ENCODE results near the gene DSC3. TPM values are rescaled to one million over a fixed set of nuclear protein-coding genes. Genes with fewer than 3 reads are reported as not detected.

DSC3 gene
- total RNA-seq, 1 experiment from 2014 or later = 4.5 TPM

- DNase-seq = no peak
- peaks cover 6% of the 10 kb centered on the region for H3K27me3 Mint-ChIP-seq (ENCODE audit: insufficient read depth, unreplicated experiment)
- H3K4me3 Mint-ChIP-seq (ENCODE audit: unreplicated experiment) = no peak overlapping the region
- H3K36me3 Mint-ChIP-seq (ENCODE audit: insufficient read depth, unreplicated experiment) = no peaks in the 10 kb centered on the region
- intact Hi-C loops (cut with micrococcal nuclease; ENCODE audit: unreplicated experiment) = no loop called here
- no peaks in the 10 kb centered on the region for H3K4me1 Mint-ChIP-seq (ENCODE audit: low read depth, unreplicated experiment)
- ChIA-PET CTCF (no interaction called here), POLR2A (no interaction called here)
- H3K36me3 ChIP-seq (ENCODE audit: control insufficient read depth, insufficient read depth, low read length) = no peaks in the 10 kb centered on the region
- H3K9me3 ChIP-seq = no peaks in the 10 kb centered on the region
- H3K27ac Mint-ChIP-seq (ENCODE audit: unreplicated experiment) = no peak overlapping the region
- H3K4me3 ChIP-seq (ENCODE audit: low read depth, low read length) = no peak overlapping the region
- H3K9me3 Mint-ChIP-seq (ENCODE audit: unreplicated experiment) = no peaks in the 10 kb centered on the region
- H3K4me1 ChIP-seq = no peaks in the 10 kb centered on the region
- no peak for TF ChIP-seq CTCF (IDR thresholded peaks at IDR 0.05; ENCODE audit: insufficient read depth in 1 of 2, low read depth in 1 of 2, low read length in 1 of 2, severe bottlenecking in 1 of 2, unreplicated experiment in 1 of 2)
- BruUV-seq (replicated peaks) = no TSS peak
- H3K27me3 ChIP-seq (replicated peaks; ENCODE audit: control insufficient read depth, insufficient read depth, low read length) = no peaks in the 10 kb centered on the region
These were observed 85.5 kb downstream of the DSC3 start for GRCh38 chr18:30957066-30957465.

GRCh38 chr18:30954262-30954661 is 88.3 kb downstream of the DSC3 start:
- Mint-ChIP-seq H3K27me3 (ENCODE audit: insufficient read depth, unreplicated experiment) (peaks cover 12% of the 10 kb centered on the region), H3K4me1 (ENCODE audit: low read depth, unreplicated experiment) (no peaks in the 10 kb centered on the region), H3K4me3 (ENCODE audit: unreplicated experiment) (no peak overlapping the region), H3K36me3 (ENCODE audit: insufficient read depth, unreplicated experiment) (no peaks in the 10 kb centered on the region), H3K27ac (ENCODE audit: unreplicated experiment) (no peak overlapping the region), H3K9me3 (ENCODE audit: unreplicated experiment) (no peaks in the 10 kb centered on the region)
- Histone ChIP-seq H3K27me3 (replicated peaks; ENCODE audit: control insufficient read depth, insufficient read depth, low read length) (no peaks in the 10 kb centered on the region), H3K9me3 (no peaks in the 10 kb centered on the region), H3K4me3 (ENCODE audit: low read depth, low read length) (no peak overlapping the region), H3K36me3 (ENCODE audit: control insufficient read depth, insufficient read depth, low read length) (no peaks in the 10 kb centered on the region), H3K4me1 (no peaks in the 10 kb centered on the region)
- ChIA-PET CTCF (no interaction called here), POLR2A (no interaction called here)
- DNase-seq = no peak
- intact Hi-C loops (cut with micrococcal nuclease; ENCODE audit: unreplicated experiment) = no loop called here
- no peak for TF ChIP-seq CTCF (IDR thresholded peaks at IDR 0.05; ENCODE audit: insufficient read depth in 1 of 2, low read depth in 1 of 2, low read length in 1 of 2, severe bottlenecking in 1 of 2, unreplicated experiment in 1 of 2)
- no TSS peak for BruUV-seq (replicated peaks)

- Mint-ChIP-seq H3K36me3 (ENCODE audit: insufficient read depth, unreplicated experiment) (no peaks in the 10 kb centered on the region), H3K4me3 (ENCODE audit: unreplicated experiment) (no peak overlapping the region), H3K4me1 (ENCODE audit: low read depth, unreplicated experiment) (no peaks in the 10 kb centered on the region), H3K27me3 (ENCODE audit: insufficient read depth, unreplicated experiment) (peaks cover 9% of the 10 kb centered on the region), H3K9me3 (ENCODE audit: unreplicated experiment) (peaks cover 9% of the 10 kb centered on the region), H3K27ac (ENCODE audit: unreplicated experiment) (no peak overlapping the region)
- TF ChIP-seq CTCF (IDR thresholded peaks at IDR 0.05; ENCODE audit: insufficient read depth in 1 of 2, low read depth in 1 of 2, low read length in 1 of 2, severe bottlenecking in 1 of 2, unreplicated experiment in 1 of 2) = no peak
- H3K4me1 ChIP-seq = no peaks in the 10 kb centered on the region
- CTCF ChIA-PET = no interaction called here
- BruUV-seq (replicated peaks) = no TSS peak
- no peaks in the 10 kb centered on the region for H3K27me3 ChIP-seq (replicated peaks; ENCODE audit: control insufficient read depth, insufficient read depth, low read length)
- H3K36me3 ChIP-seq (ENCODE audit: control insufficient read depth, insufficient read depth, low read length) = no peaks in the 10 kb centered on the region
- intact Hi-C loops (cut with micrococcal nuclease; ENCODE audit: unreplicated experiment) = no loop called here
- POLR2A ChIA-PET = no interaction called here
- no peak overlapping the region for H3K4me3 ChIP-seq (ENCODE audit: low read depth, low read length)
- H3K9me3 ChIP-seq = no peaks in the 10 kb centered on the region
- DNase-seq = no peak
These were observed 96.8 kb downstream of the DSC3 start for GRCh38 chr18:30945761-30946160.

All from Caco-2 (cell line).